Muscle of leg (tissue), 11 donors: ENCODE results near the gene CROT. TPM values are rescaled to one million over a fixed set of nuclear protein-coding genes. Genes with fewer than 3 reads are reported as not detected.

Experiments used
- DNase-seq: peaks from one replicate; pipeline ENCODE4 v3.0.0; 2013
- H3K27ac ChIP-seq: one replicate; pipeline ENCODE4 v1.5.1; 2013; ENCODE audit warnings: mild to moderate bottlenecking, low read length, control low read depth
- H3K27me3 ChIP-seq: one replicate; pipeline ENCODE4 v1.6.1; 2013; ENCODE audit warnings: low read length; ENCODE audit not compliant: control insufficient read depth, insufficient read depth
- H3K36me3 ChIP-seq: one replicate; pipeline ENCODE4 v1.6.1; 2013; ENCODE audit warnings: low read length; ENCODE audit not compliant: control insufficient read depth, insufficient read depth
- H3K4me1 ChIP-seq: one replicate; pipeline ENCODE4 v1.6.1; 2013; ENCODE audit warnings: low read length; ENCODE audit not compliant: control insufficient read depth, insufficient read depth
- H3K4me3 ChIP-seq: one replicate; pipeline ENCODE4 v1.5.1; 2013; ENCODE audit warnings: low read length, control low read depth
- H3K9me3 ChIP-seq: replicated peaks from 2 replicates; pipeline ENCODE4 v1.6.1; 2013; ENCODE audit warnings: low read depth, low read length; ENCODE audit not compliant: control insufficient read depth
- WGBS: methylation state at CpG from one replicate; pipeline ENCODE4 v1.1.5; 2013; ENCODE audit warnings: missing lambda C conversion rate; ENCODE audit not compliant: insufficient coverage; 5-methylcytosine and 5-hydroxymethylcytosine counted together
- polyA plus RNA-seq, 8 donors: library from polyadenylated mRNA; unstranded; fragments of 120-200 nt; gene quantifications; one replicate each; pipeline versions ENCODE4 v1.2.1 to v1.2.3, GENCODE V29; 2013; ENCODE audit warnings: inconsistent platforms in 1 of 8, low replicate concordance in 1 of 8; ENCODE audit not compliant: insufficient read length in 8 of 8, insufficient read depth in 1 of 8
- total RNA-seq: library from RNA; stranded (reverse); fragments of 120-200 nt; gene quantifications from one replicate; pipeline ENCODE4 v1.2.4, GENCODE V29; 2013

Gene CROT
- total and polyA plus RNA-seq, 9 donors = 7.3 to 14.7 (median 9.5) TPM

DNA sequence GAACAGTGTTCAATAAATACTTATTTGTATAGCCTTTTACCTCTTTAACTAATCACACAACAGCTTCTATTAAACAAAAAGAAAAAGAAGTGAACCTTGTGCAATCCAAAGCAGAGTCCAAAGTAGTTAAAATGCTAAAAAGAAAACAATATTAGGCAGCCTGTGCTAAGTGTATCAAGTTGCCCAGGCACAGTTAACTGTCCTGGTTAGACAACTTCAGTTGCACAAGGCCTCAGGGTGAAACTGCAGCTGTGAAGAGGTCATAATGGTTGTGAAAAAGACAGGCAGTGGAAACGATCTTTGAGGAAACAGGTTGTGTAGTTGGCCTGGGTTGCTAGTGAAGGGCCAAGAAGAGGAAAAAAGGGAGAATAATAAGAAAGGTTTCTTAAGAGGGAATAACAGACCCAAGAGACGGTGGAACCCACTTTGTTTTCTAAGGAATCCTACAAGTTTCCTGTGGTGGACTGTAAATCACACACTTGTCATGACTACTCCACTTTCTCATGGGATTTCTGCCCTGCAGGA, 6.0 kb upstream of the CROT start:
- H3K27ac ChIP-seq = no peak overlapping the region
- H3K4me1 ChIP-seq = no peaks in the 10 kb centered on the region
- 0% methylated on average over 1 of the region's 2 CpGs for WGBS

GRCh38 chr7:87341441-87341840, 4.0 kb upstream of the CROT start:
- Histone ChIP-seq H3K9me3 (no peaks in the 10 kb centered on the region), H3K27ac (no peak overlapping the region), H3K4me3 (no peak overlapping the region), H3K4me1 (peaks cover 3% of the 10 kb centered on the region), H3K27me3 (no peaks in the 10 kb centered on the region), H3K36me3 (peaks cover 6% of the 10 kb centered on the region)
- WGBS = 90% methylated on average over 1 of the region's 2 CpGs
- DNase-seq = no peak

More for the DNA sequence above, 6.0 kb upstream of the CROT start:
- Histone ChIP-seq H3K36me3 (peaks cover 6% of the 10 kb centered on the region), H3K4me3 (no peak overlapping the region), H3K27me3 (no peaks in the 10 kb centered on the region), H3K9me3 (no peaks in the 10 kb centered on the region)
- DNase-seq = no peak

DNA sequence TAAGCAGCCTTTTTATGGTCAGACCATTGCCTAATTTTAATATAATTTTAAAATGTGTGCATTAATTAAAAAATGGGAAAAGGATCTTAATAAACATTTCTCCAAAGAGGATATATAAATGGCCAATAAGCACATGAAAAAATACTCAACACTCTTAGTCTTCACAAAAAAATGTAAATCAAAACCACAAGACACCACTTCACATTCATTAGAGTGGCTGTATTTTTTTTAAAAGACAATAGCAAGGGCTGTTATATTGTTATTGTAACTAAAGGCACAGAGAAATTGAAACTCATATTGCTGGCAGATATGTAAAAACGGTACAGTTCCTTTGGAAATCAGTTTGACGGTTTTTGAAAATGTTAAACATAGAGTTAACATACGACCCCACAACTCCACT, 3.2 kb upstream of the CROT start:
- H3K27ac ChIP-seq = no peak overlapping the region
- no peaks in the 10 kb centered on the region for H3K9me3 ChIP-seq
- no CpG with 5 or more reads among the region's 3 CpGs for WGBS
- no peak for DNase-seq
- no peaks in the 10 kb centered on the region for H3K27me3 ChIP-seq
- peaks cover 3% of the 10 kb centered on the region for H3K4me1 ChIP-seq
- H3K4me3 ChIP-seq = no peak overlapping the region
- peaks cover 6% of the 10 kb centered on the region for H3K36me3 ChIP-seq

DNA sequence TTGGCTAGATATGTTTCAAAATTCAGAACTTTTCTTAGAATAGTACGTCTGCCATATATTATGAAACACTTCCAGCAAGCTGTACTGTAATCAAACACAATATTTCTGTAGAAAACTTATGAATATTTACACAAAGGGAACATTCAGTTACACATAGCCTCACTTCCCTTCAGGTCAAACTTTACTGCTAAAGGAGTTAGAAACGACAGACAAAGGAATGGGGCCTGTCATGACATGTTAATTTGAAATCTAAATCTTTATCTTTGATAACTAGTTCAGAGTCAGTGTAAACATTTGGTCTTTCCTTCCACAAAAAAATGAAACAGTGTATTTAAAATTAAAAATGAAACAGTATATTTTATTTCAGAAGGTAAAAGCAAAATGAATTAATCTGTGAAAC, 1.0 kb upstream of the CROT start:
- H3K36me3 ChIP-seq = peaks cover 10% of the 10 kb centered on the region
- no peaks in the 10 kb centered on the region for H3K9me3 ChIP-seq
- H3K27ac ChIP-seq = peak overlapping the region; percentile 93
- DNase-seq = peak; percentile 4
- no peaks in the 10 kb centered on the region for H3K27me3 ChIP-seq
- WGBS = no CpG with 5 or more reads among the region's 2 CpGs
- H3K4me3 ChIP-seq = peak overlapping the region; percentile 94
- H3K4me1 ChIP-seq = peaks cover 3% of the 10 kb centered on the region

- H3K4me3 ChIP-seq = peak overlapping the region; percentile 94
- 21% methylated on average over 7 of the region's 8 CpGs for WGBS
- peak overlapping the region; percentile 93 for H3K27ac ChIP-seq
- DNase-seq = peak; percentile 10
- peaks cover 17% of the 10 kb centered on the region for H3K36me3 ChIP-seq
- peaks cover 3% of the 10 kb centered on the region for H3K4me1 ChIP-seq
- no peaks in the 10 kb centered on the region for H3K9me3 ChIP-seq
- H3K27me3 ChIP-seq = no peaks in the 10 kb centered on the region
Observed at GRCh38 chr7:87345962-87346371, 503 bp downstream of the CROT start.

GRCh38 chr7:87347207-87347606, 1.7 kb downstream of the CROT start:
- no peak for DNase-seq
- no peak overlapping the region for H3K27ac ChIP-seq
- peaks cover 3% of the 10 kb centered on the region for H3K4me1 ChIP-seq
- no CpG with 5 or more reads among the region's 1 CpG for WGBS
- H3K9me3 ChIP-seq = no peaks in the 10 kb centered on the region
- H3K27me3 ChIP-seq = no peaks in the 10 kb centered on the region
- peaks cover 13% of the 10 kb centered on the region for H3K36me3 ChIP-seq
- H3K4me3 ChIP-seq = no peak overlapping the region

DNA sequence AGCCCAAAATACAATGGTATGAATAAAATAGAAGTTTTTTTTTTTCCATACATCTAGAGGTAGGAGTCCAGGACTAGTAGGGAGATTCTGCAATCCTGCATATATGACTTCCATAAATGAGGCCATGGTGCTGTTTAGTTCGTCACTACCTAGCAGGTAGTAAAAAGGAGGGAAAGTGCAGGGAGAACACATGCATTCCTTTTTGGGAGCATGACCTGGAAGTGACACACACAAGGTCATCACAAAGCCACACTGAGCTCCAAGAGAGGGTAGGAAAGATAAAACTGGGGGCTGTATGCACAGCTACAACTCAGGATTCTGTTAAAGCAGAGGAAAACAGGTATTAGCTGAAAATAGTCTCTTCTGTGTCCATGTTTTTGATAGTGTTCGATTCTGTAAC, 2.2 kb downstream of the CROT start:
- no peak overlapping the region for H3K4me3 ChIP-seq
- H3K36me3 ChIP-seq = peaks cover 13% of the 10 kb centered on the region
- H3K9me3 ChIP-seq = no peaks in the 10 kb centered on the region
- H3K27me3 ChIP-seq = no peaks in the 10 kb centered on the region
- H3K27ac ChIP-seq = no peak overlapping the region
- no peak for DNase-seq
- peaks cover 3% of the 10 kb centered on the region for H3K4me1 ChIP-seq
- no CpG with 5 or more reads among the region's 2 CpGs for WGBS

GRCh38 chr7:87354749-87355148, 9.3 kb downstream of the CROT start:
- WGBS = 83% methylated on average over 1 of the region's 3 CpGs
- peaks cover 15% of the 10 kb centered on the region for H3K36me3 ChIP-seq

DNA sequence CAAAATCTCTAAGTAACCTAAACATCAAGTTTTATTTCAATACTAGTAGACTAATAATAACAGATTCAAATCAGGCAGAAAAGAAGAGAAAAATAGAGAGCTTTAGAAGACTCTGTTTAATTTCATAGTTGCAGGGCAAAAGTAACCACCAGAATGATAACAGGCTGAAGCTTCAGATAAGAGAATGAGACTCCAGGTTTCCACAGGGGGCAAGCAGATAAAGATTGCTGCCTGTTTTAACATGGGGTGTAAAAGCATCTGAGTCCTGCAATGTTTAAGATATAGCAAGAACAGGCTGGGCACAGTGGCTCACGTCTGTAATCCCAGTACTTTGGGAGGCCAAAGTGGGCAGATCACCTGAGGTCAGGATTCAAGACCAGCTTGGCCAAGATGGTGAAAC, 11.0 kb downstream of the CROT start:
- Histone ChIP-seq H3K4me3 (no peak overlapping the region), H3K27ac (no peak overlapping the region), H3K36me3 (peaks cover 10% of the 10 kb centered on the region), H3K4me1 (no peaks in the 10 kb centered on the region), H3K9me3 (peaks cover 7% of the 10 kb centered on the region), H3K27me3 (no peaks in the 10 kb centered on the region)
- no peak for DNase-seq
- no CpG with 5 or more reads among the region's 1 CpG for WGBS

More at GRCh38 chr7:87354749-87355148, 9.3 kb downstream of the CROT start:
- no peaks in the 10 kb centered on the region for H3K4me1 ChIP-seq
- no peaks in the 10 kb centered on the region for H3K27me3 ChIP-seq
- DNase-seq = no peak
- peaks cover 7% of the 10 kb centered on the region for H3K9me3 ChIP-seq
- H3K27ac ChIP-seq = no peak overlapping the region
- H3K4me3 ChIP-seq = no peak overlapping the region

- no peaks in the 10 kb centered on the region for H3K4me1 ChIP-seq
- H3K27me3 ChIP-seq = no peaks in the 10 kb centered on the region
- no CpG with 5 or more reads among the region's 2 CpGs for WGBS
- no peak overlapping the region for H3K4me3 ChIP-seq
- no peak overlapping the region for H3K27ac ChIP-seq
- H3K36me3 ChIP-seq = peaks cover 4% of the 10 kb centered on the region
- DNase-seq = no peak
- H3K9me3 ChIP-seq = peaks cover 2% of the 10 kb centered on the region
Observed at GRCh38 chr7:87359366-87359765, 13.9 kb downstream of the CROT start.

DNA sequence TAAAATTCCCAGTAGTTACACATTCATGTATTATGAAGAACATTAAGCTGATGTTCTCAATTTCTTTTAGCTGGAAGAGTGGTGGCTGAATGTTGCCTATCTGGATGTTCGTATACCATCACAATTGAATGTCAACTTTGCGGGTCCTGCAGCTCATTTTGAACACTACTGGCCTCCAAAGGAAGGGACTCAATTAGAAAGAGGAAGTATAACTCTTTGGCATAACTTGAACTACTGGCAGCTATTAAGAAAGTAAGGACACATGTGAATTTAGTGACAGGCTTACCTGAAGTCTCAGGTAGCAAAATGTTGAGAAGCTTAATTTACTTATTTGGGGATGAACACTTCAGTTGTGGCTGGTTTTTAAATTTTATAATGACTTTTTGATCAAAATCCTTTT, 15.9 kb downstream of the CROT start:
- no peak for DNase-seq
- no CpG with 5 or more reads among the region's 2 CpGs for WGBS
- H3K4me3 ChIP-seq = no peak overlapping the region
- no peaks in the 10 kb centered on the region for H3K4me1 ChIP-seq
- H3K36me3 ChIP-seq = peaks cover 2% of the 10 kb centered on the region
- H3K27me3 ChIP-seq = no peaks in the 10 kb centered on the region
- H3K27ac ChIP-seq = no peak overlapping the region
- H3K9me3 ChIP-seq = no peaks in the 10 kb centered on the region
